Inflammatory macrophage treated with lipopolysaccharide for 4 hours (primary cell): ENCODE measurements around the gene KIFBP.
"Not testable (repeated sequence)": the region's sequence is repeated elsewhere in the genome, so short reads cannot be mapped to it uniquely, and the experiment has no call there.

Experiments
- DNase-seq: peaks from one replicate; pipeline ENCODE4 v3.0.0-alpha.2; 2020

KIFBP gene, protein sequence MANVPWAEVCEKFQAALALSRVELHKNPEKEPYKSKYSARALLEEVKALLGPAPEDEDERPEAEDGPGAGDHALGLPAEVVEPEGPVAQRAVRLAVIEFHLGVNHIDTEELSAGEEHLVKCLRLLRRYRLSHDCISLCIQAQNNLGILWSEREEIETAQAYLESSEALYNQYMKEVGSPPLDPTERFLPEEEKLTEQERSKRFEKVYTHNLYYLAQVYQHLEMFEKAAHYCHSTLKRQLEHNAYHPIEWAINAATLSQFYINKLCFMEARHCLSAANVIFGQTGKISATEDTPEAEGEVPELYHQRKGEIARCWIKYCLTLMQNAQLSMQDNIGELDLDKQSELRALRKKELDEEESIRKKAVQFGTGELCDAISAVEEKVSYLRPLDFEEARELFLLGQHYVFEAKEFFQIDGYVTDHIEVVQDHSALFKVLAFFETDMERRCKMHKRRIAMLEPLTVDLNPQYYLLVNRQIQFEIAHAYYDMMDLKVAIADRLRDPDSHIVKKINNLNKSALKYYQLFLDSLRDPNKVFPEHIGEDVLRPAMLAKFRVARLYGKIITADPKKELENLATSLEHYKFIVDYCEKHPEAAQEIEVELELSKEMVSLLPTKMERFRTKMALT

DNA sequence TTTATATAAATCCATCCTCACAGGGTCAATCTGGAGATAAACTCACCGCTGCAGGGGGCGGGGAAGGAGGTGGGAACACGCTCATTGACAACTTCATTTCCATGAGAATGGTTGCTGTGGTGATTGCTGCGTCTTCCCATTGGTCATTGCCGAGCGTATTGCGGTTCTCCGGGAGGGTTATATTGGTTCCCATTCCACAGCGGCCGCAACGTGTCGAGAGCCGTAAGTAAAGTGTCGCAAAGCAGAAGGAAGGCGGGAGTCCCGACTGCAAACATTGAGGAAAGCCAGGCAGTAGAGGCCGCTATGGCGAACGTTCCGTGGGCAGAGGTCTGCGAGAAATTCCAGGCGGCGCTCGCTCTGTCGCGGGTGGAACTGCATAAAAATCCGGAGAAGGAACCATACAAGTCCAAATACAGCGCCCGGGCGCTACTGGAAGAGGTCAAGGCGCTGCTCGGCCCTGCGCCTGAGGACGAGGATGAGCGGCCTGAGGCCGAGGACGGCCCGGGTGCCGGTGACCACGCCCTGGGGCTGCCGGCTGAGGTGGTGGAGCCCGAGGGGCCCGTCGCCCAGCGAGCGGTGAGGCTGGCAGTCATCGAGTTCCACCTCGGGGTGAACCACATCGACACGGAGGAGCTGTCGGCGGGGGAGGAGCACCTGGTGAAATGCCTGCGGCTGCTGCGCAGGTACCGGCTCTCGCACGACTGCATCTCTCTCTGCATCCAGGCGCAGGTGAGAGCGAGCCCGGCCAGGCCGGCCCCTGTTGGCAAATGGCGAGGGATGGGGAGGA is at the start of gene KIFBP:
KIFBP (plus strand) TSS at position 274 of the 787 bp plus-strand sequence; CDS start at position 304, 30 bp downstream.
- DNase-seq = peak; percentile 97

DNA sequence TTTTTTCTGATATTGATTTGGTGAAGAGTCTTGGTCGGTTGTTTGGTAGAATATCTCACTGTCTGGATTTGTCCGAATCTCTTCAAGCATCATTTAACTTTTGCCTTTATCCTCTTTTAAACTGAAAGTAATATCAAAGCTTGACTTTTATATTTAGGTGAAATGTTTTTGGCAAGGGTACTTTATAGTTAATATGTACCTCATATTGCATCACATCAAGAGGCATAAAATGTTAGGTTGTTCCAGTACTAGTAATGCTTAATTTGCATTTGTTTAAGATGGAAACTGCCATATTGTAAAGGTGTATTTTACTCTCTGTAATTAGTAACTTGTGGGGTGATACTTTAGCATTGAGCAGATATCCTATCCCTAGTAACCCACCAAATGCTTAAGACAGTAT is 49.7 kb upstream of the KIFBP start:
- no peak for DNase-seq

DNA sequence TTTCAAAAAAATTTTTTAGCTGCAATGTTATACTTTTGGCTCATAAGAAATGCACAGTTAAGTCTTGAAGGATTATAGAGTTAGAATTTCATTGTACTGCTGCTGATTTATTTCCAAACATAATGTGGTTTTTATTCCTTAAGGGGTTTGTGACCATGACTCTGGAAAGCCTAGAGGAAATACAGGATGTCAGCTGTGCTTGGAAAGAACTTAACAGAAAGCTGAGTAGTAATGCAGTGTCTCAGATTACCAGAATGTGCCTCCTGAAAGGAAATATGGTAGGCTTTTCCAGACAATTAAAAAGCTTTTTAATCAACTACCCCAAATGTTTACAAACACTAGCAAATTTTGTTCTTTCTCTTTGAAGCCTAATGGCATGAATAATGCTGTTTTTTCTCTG is 47.7 kb upstream of the KIFBP start:
- not testable (repeated sequence) for DNase-seq

DNA sequence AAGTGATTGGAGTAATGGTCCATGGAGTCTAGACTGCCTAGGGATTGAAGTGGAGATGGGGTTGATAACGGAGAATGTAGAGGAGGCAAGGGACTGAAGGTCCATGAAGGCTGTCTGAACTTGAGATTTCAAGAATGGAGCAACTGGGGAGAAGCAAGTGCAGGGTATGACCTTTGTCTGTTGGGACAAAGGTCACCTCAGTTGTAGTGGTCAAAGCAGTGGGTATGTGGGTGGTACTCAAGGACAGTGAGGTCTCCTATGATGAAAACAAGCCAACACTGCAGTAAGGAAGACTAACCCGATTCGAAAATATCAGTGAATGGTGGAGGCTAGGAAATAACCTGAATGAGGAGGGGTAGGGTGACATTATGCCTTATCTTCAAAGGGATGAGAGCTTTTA is 38.0 kb upstream of the KIFBP start:
- no peak for DNase-seq

DNA sequence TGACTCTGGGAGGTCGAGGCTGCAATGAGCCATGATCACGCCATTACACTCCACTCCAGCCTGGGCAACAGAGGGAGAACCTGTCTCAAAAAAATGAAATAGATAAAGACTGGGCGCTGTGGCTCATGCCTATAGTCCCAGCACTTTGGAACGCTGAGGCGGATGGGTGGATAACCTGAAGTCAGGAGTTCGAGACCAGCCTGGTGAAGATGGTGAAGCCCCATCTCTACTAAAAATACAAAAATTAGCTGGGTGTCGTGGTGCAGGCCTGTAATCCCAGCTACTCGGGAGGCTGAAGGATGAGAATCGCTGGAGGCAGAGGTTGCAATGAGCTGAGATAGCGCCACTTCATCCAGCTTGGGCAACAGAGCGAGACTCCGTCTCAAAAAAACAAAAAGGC is 33.7 kb upstream of the KIFBP start:
- no peak for DNase-seq

DNA sequence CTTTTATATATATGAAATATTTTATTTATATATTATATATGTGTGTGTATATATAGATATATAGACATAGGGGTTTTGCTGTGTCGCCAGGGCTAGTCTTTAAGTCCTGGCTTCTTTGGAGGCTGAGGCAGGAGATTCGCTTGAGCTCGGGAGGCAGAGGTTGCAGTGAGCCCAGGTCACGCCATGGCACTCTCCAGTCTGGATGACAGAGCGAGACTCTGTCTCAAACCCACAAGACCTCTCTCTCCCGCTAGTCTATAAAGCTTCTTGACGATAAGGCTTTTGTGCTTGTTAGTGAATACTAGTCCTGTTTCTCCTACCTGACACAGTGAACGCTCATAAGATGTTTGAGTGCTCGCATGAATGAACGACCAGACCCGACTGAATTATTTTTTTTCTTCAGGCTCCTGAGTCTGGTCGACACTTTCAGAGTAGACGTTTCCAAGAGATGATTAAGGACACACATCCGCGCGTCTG is 33.2 kb upstream of the KIFBP start:
- no peak for DNase-seq

DNA sequence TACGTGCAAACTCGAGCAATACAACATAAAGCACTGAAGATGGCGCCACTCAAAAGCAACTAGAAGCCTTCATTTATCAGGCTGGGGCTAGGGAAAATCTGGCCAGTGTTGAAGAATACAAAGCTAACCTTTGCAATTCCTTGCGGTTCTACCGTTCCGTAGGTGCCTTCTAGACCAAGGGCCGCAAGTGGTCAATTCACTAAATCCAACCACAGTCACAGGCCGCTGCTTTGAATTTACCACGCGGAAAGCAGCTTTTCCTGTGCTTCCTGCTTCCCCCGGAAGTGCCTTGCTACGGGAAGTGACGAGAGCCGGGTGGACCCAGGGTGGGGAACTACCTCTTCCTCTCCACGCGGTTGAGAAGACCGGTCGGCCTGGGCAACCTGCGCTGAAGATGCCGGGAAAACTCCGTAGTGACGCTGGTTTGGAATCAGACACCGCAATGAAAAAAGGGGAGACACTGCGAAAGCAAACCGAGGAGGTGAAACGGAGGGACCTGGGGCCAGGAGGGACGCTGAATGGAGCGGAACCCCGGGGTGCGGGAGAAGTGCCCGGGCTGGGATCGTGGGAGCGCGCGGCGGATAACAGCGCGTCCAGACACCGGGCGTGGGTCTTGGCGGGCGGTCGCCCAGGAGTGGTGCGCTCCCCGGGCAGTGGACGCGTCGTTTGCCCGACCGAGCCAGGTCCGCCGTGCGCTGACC is 32.6 kb upstream of the KIFBP start, which contains the start of gene DDX21:
DDX21 (plus strand) TSS at position 339 of the 701 bp plus-strand sequence; CDS start at position 395, 56 bp downstream.
- DNase-seq = peak; percentile 93

DNA sequence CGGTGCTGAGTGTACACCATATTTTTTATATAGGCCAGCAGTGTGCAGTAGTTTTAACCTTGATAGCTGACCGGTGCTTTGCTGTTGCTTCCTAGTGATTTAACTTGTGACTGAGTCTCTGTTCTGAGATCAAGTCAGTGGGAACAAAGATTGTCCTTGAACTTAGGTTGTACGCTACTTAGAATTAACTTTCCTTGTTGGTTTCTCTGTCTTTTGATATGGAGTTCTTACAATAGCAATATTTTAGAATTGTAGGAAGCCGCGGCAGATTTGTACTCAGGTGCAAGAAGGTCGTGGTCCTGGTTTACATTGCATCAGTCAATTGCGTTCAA is 31.4 kb upstream of the KIFBP start:
- DNase-seq = no peak

DNA sequence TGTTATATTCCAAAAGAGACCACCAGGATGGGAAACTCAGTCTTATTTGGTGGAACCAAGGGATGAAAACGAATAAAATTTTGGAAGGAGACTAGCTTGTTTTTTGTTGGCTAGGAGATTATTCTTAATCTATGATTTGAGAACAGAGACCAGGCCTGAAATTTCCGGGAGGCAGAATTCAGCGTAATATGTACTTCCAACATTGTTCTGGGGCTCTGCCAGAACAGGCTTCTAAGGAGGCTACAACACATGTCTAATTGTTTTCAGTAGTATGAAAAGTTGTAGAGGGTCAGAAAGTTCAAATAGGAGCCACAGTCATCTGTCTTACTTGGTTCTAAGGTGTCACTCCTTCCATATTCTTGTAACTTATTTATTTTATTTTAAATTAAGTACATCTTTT is 30.9 kb upstream of the KIFBP start:
- DNase-seq = no peak

DNA sequence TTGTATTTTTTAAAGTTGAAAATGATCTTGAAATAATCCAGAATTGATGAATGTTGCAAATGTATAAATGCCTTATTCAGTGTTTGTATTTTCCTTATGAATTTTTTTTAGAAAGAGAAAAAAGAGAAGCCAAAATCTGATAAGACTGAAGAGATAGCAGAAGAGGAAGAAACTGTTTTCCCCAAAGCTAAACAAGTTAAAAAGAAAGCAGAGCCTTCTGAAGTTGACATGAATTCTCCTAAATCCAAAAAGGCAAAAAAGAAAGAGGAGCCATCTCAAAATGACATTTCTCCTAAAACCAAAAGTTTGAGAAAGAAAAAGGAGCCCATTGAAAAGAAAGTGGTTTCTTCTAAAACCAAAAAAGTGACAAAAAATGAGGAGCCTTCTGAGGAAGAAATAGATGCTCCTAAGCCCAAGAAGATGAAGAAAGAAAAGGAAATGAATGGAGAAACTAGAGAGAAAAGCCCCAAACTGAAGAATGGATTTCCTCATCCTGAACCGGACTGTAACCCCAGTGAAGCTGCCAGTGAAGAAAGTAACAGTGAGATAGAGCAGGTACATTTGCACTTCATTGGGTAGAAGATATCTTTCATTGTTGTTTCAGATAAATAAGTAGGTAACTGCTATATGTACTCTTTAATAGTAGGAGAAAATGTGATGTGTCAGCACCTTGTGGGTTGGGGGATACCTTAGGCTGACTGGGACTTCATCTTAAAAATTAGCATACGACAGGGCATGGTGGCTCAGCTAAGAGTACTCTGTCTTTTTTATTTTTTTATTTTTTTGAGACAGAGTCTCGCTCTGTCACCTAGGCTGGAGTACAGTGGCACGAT is 28.7 kb upstream of the KIFBP start:
- peak; percentile 5 for DNase-seq

DNA sequence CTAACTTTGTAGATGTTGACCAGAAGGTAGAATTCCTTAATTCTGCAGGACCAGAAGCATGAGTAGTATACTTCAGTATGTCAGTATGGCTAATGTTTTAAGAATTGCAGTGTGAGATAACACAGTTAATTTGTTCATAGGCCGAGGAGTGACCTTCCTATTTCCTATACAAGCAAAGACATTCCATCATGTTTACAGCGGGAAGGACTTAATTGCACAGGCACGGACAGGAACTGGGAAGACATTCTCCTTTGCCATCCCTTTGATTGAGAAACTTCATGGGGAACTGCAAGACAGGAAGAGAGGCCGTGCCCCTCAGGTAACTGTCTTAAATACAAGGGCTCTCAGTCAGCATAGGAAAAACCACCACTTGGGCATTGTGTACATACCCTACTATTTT is 25.5 kb upstream of the KIFBP start:
- DNase-seq = no peak

DNA sequence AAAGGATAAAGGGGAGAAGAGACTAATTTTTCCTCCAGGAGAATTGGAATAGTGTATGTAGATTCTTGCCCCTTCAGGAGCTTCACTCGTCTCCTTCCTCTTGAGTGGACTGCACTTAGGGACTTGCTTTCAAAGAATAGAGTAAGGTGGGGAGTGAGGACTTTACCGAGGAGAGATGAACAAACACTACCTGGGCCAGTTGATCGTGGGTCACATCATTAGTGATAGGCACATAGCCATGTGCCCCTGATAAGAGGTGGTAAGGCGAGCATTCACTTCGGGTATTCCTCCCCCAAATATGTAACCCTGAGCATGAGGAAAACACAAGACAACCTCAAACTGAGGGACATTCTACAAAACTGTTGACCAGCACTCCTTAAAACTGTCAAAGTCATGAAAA is 14.6 kb upstream of the KIFBP start:
- no peak for DNase-seq

DNA sequence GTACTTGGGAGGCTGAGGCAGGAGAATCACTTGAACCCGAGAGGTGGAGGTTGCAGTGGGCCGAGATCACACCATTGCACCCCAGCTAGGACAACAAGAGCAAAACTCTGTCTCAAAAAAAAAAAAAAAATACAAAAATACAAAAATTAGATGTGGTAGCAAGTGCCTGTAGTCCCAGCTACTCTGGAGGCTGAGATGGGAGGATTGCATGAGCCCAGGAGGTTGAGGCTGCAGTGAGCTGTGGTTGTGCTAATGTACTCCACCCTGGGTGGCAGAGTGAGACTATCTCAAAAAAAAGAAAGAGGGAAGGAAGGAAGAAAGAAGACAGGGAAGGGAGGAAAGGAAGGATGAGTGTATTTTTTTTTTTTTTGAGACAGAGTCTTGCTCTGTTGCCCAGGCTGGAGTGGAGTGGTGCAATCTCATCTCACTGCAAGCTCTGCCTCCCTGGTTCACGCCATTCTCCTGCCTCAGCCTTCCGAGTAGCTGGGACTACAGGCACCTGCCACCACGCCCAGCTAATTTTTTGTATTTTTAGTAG is 12.6 kb upstream of the KIFBP start:
- not testable (repeated sequence) for DNase-seq

DNA sequence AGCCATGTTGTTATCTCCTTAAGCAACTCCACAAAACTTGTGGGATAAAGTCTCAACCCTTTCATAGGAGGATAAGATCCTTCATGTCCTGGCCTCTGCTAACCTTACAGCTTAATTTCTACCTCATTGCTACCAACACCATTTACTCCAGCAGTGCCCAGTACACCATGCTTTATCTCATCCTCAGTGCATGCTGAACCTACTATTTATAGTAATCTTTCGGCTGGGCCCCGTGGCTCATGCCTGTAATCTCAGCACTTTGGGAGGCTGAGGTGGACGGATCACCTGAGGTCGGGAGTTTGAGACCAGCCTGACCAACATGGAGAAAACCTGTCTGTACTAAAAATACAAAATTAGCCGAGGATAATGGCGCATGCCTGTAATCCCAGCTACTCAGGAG is 8.9 kb upstream of the KIFBP start:
- DNase-seq = not testable (repeated sequence)

DNA sequence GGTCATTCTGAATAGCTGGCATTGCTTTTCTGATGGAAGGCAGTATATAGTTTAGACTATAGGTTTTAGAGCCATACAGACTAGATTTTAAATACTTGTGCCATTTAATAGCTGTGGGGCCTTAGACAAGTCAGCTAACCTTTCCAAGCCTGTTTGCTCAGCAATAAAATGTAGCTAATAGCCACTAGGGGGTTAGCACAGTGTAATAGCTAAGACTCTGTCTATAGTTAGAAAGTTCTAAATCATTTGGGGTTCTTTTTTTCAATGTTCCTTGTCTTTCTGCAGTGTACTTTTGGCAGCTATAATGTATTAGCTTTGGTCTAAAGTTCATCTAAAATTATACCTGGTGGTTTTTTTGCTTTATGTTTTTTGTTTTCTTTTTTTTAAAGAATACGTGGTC is 7.5 kb upstream of the KIFBP start:
- DNase-seq = peak; percentile 10

DNA sequence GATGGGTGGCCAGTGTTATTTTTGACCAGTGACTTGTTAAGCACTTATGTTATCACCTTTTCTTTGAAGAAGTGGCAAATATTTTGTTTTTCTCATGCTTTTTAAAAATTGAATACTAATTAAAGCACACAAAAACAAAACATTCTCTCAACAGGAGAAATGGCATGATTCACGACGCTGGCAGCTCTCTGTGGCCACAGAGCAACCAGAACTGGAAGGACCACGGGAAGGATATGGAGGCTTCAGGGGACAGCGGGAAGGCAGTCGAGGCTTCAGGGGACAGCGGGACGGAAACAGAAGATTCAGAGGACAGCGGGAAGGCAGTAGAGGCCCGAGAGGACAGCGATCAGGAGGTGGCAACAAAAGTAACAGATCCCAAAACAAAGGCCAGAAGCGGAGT is 6.2 kb upstream of the KIFBP start:
- DNase-seq = no peak

DNA sequence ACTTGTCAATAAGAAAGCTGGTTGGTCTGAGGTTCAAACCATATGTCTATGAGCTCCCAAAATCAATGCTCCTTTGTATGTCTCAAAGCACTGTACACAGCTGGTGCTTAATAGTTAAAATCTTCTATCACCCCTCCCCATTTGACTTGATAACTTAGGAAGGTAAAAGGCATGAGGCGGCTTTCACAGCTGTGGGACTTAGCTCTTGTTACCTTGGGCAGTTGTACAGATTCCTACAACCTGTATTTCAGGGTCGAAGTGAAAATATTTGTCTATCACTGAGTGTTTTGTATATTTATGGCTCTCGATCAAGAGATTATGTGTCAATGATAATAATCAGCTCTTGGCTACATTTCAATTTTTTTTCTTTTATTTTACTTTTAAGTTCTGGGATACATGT is 992 bp upstream of the KIFBP start:
- DNase-seq = no peak

DNA sequence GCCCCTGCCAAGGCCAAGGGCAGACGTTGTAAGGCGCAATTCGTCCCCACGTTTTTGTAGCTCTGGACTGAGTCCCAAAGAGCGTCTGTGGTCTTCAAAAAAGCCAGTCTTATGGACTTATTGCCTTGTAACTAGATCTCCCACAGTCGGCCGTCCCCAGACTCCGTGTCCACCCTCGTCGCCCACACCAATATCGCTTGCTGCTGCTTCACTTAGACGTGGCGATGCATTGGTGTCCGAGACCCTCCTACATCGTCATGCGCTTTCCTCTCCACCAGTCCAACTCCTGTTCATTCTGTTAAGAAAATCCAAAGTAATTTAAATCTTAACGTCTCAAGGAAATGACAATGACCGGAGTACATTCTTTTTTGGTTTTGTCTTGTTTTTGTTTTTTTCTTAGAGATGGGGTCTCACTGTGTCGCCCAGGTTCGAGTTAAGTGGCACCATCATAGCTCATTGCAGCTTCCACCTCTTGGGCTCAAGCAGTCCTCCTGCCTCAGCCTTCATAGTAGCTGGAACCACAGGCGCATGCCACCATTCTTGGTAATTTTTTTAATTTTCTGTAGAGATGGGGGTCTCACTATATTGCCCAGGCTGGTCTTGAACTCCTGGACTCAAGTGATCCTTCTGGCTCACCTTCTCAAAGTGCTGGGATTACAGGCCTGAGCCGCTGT is 851 bp downstream of the KIFBP start:
- DNase-seq = peak; percentile 8

DNA sequence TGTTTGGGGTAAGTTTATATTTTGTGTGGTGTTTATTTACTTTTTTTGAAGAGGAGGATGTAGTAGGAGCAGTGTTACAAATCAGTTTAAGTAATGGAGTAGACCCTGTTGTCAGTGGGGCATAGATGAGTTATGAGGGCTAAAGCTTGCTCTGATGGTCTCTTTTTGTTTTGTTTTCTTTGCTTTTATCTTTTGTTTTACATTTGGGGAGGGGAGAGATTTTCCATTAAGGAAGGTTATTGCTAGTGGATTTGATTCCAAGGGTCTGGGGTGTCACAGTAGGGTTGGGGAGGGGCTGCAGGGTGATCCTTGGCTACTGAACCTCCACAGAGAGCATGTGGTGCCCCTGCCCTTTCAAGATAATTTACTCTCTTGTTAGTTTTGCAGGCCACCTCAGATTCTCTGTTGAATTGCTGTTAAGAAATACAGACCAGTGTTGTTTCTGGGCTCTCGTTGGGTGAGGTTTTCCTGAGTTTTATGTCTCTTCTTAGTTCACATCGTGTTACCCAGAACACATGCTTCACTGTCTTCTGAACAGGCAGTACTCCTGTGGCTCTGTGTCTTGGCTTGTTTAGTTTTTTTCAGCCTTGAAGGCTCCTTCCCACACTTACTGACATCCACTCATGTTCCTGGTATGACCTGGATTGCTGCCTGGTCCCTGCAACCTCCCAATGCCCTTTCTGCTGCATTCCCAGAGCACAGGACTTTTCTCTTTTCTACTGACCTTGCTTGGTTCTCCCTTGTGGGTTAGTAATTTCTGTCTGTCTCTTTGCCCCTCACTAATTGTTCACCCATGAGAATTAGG is 4.2 kb downstream of the KIFBP start:
- DNase-seq = no peak

DNA sequence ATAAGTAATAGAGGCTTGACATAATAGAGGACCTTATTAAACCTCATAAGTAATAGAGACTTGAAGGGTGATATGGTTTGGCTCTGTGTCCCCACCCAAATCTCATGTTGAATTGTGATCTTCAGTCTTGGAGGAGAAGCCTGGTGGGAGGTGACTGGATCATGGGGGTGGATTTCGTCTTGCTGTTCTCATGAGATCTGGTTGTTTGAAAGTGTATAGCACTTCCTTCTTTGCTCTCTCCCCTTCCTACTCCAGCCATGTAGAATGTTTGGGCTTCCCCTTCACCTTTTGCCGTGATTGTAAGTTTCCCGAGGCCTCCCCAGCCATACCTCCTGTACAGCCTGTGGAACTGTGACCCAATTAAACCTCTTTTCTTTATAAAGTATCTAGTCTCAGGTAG is 8.6 kb downstream of the KIFBP start:
- peak; percentile 25 for DNase-seq
